Keratinocyte (primary cell): Measurements from ENCODE around the gene SNTG2. TPM values are rescaled to one million over a fixed set of nuclear protein-coding genes. Genes with fewer than 3 reads are reported as not detected.
"Not testable (repeated sequence)": the region's sequence is repeated elsewhere in the genome, so short reads cannot be mapped to it uniquely, and the experiment has no call there.

ENCODE experiments used
- DNase-seq: peaks from one replicate; pipeline ENCODE4 v3.0.0-alpha.2; 2011; ENCODE audit warnings: low read depth, missing footprints, low spot score
- FAIRE-seq: peaks from 2 replicates; lab custom pipeline; 2011; peaks lifted over from hg19 to GRCh38; lab: Jason Lieb, UNC
- H2AFZ ChIP-seq: 2 replicates; pipeline ENCODE4 v1.6.0; 2012; ENCODE audit warnings: low read length, control low read depth, inconsistent platforms; ENCODE audit not compliant: control insufficient read depth
- H3K27ac ChIP-seq: 2 replicates; pipeline ENCODE4 v1.5.1; 2011; ENCODE audit warnings: low read length; ENCODE audit not compliant: control insufficient read depth, insufficient read depth
- H3K27me3 ChIP-seq: 3 replicates; pipeline ENCODE4 v1.6.0; 2011; ENCODE audit warnings: low read length; ENCODE audit not compliant: control insufficient read depth, insufficient read depth; ENCODE audit errors: extremely low read depth
- H3K36me3 ChIP-seq, 2 experiments: 2 replicates in 1 of 2; 3 replicates in 1 of 2; pipeline ENCODE4 v1.5.1; 2011; ENCODE audit warnings: low read length in 2 of 2, mild to moderate bottlenecking in 1 of 2; ENCODE audit not compliant: control insufficient read depth in 2 of 2, insufficient read depth in 2 of 2; ENCODE audit errors: extremely low read depth in 1 of 2
- H3K4me1 ChIP-seq: 3 replicates; pipeline ENCODE4 v1.5.1; 2011; ENCODE audit warnings: low read length; ENCODE audit not compliant: control insufficient read depth, insufficient read depth; ENCODE audit errors: extremely low read depth
- H3K4me2 ChIP-seq: 3 replicates; pipeline ENCODE4 v1.6.0; 2011; ENCODE audit warnings: low read depth, low read length; ENCODE audit not compliant: control insufficient read depth, insufficient read depth; ENCODE audit errors: extremely low read depth
- H3K4me3 ChIP-seq, 3 experiments: fragments of 200-600 bp in 1 of 3; sonication (generic) in 1 of 3; 2 replicates in 2 of 3; 3 replicates in 1 of 3; pipeline ENCODE4 v1.5.1; 2011 to 2016; ENCODE audit warnings: low read length in 3 of 3, mild to moderate bottlenecking in 3 of 3, control low read depth in 2 of 3, inconsistent platforms in 1 of 3, low read depth in 1 of 3, mixed read lengths in 1 of 3, mixed run types in 1 of 3, moderate library complexity in 1 of 3; ENCODE audit not compliant: control insufficient read depth in 2 of 3, insufficient read depth in 2 of 3; ENCODE audit errors: extremely low read depth in 1 of 3
- H3K79me2 ChIP-seq: 2 replicates; pipeline ENCODE4 v1.6.0; 2012; ENCODE audit warnings: low read length; ENCODE audit not compliant: control insufficient read depth, insufficient read depth
- H3K9ac ChIP-seq: 3 replicates; pipeline ENCODE4 v1.6.0; 2011; ENCODE audit warnings: low read length; ENCODE audit not compliant: control insufficient read depth, insufficient read depth; ENCODE audit errors: extremely low read depth
- H3K9me1 ChIP-seq: 3 replicates; pipeline ENCODE4 v1.6.0; 2011; ENCODE audit warnings: low read length; ENCODE audit not compliant: control insufficient read depth, insufficient read depth; ENCODE audit errors: extremely low read depth
- H3K9me3 ChIP-seq: 2 replicates; pipeline ENCODE4 v1.5.1; 2012; ENCODE audit warnings: low read depth, low read length; ENCODE audit not compliant: control insufficient read depth
- H4K20me1 ChIP-seq: 3 replicates; pipeline ENCODE4 v1.6.0; 2011; ENCODE audit warnings: low read length; ENCODE audit not compliant: control insufficient read depth, insufficient read depth; ENCODE audit errors: extremely low read depth
- EZH2 ChIP-seq: IDR thresholded peaks from one replicate; pipeline ENCODE4 v1.6.1; 2012; ENCODE audit warnings: inconsistent platforms, mild to moderate bottlenecking, low read length, moderate library complexity
- dilution Hi-C: fragments of 300-500 bp; cut with MboI; formaldehyde crosslinking; loops from one replicate; pipeline ENCODE4 v1.7.0; 2020; ENCODE audit warnings: low sequenced_read_pairs; ENCODE audit not compliant: extremely low pct_ligation_motif_present
- polyA plus RNA-seq, 5 experiments: library from polyadenylated mRNA; depleted of rRNA in 3 of 5; stranded (reverse) in 3 of 5; stranded (forward) in 1 of 5; unstranded in 1 of 5; fragments of >200 nt; gene quantifications; 1 replicate in 1 of 5; 2 replicates in 3 of 5; 3 replicates in 1 of 5; pipeline versions ENCODE4 v1.2.1 to v1.2.3, GENCODE V29; 2011 to 2012; ENCODE audit warnings: missing spikeins in 2 of 5, low read depth in 1 of 5, low replicate concordance in 1 of 5
- TF ChIP-seq, protein P1 (sequence below), 3 experiments: IDR thresholded peaks in 1 of 3; conservative IDR thresholded peaks in 1 of 3; optimal IDR thresholded peaks in 1 of 3; 2 replicates in 2 of 3; 3 replicates in 1 of 3; pipeline versions ENCODE3 to v1.5.1; 2011; ENCODE audit warnings: low read length in 3 of 3, mild to moderate bottlenecking in 3 of 3, moderate library complexity in 2 of 3, control low read depth in 1 of 3, inconsistent platforms in 1 of 3; ENCODE audit not compliant: insufficient read depth in 2 of 3; ENCODE audit errors: extremely low read depth in 1 of 3

Gene SNTG2
- polyA plus RNA-seq, 1 donor (not counting 4 experiments of a cell fraction or from before 2014, with no cell fraction given), result not detected

DNA sequence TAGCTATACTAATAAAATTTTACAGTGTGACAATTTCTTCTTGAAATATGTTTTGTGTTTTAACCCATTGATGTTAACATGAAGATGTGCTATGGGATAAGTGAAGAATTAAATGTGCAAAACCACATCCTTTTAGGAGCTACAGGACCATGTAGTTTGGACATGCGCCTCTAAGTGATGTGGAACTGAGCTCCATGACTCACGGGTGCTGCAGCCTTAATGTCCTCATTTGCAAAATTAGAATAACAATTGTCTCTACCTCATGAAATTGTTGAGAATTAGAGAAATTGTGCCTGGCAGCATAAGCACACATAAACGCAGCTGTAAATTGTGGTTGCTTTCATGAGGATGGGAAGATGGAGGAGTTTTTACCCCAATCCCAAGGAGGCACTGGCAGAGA is 431.0 kb downstream of the SNTG2 start:
- no peak overlapping the region for H3K27ac ChIP-seq
- no peak for FAIRE-seq
- no peaks in the 10 kb centered on the region for H4K20me1 ChIP-seq
- no peak overlapping the region for H3K4me3 ChIP-seq
- H2AFZ ChIP-seq, result no peak overlapping the region
- H3K9me1 ChIP-seq, result no peaks in the 10 kb centered on the region
- TF ChIP-seq, protein P1, sequence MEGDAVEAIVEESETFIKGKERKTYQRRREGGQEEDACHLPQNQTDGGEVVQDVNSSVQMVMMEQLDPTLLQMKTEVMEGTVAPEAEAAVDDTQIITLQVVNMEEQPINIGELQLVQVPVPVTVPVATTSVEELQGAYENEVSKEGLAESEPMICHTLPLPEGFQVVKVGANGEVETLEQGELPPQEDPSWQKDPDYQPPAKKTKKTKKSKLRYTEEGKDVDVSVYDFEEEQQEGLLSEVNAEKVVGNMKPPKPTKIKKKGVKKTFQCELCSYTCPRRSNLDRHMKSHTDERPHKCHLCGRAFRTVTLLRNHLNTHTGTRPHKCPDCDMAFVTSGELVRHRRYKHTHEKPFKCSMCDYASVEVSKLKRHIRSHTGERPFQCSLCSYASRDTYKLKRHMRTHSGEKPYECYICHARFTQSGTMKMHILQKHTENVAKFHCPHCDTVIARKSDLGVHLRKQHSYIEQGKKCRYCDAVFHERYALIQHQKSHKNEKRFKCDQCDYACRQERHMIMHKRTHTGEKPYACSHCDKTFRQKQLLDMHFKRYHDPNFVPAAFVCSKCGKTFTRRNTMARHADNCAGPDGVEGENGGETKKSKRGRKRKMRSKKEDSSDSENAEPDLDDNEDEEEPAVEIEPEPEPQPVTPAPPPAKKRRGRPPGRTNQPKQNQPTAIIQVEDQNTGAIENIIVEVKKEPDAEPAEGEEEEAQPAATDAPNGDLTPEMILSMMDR (optimal IDR thresholded peaks at IDR 0.05 in 1 of 3, IDR thresholded peaks at IDR 0.05 in 1 of 3, conservative IDR thresholded peaks at IDR 0.05 in 1 of 3; ENCODE audit: extremely low read depth in 1 of 3, insufficient read depth in 2 of 3, low read length in 3 of 3), result no peak
- no peak for TF ChIP-seq EZH2
- no peak for DNase-seq
- dilution Hi-C loops, result no loop called here
- no peak overlapping the region for H3K9ac ChIP-seq
- no peaks in the 10 kb centered on the region for H3K9me3 ChIP-seq
- no peaks in the 10 kb centered on the region for H3K79me2 ChIP-seq
- no peaks in the 10 kb centered on the region for H3K4me1 ChIP-seq
- H3K27me3 ChIP-seq, result no peaks in the 10 kb centered on the region
- H3K36me3 ChIP-seq, result no peaks in the 10 kb centered on the region
- no peak overlapping the region for H3K4me2 ChIP-seq

DNA sequence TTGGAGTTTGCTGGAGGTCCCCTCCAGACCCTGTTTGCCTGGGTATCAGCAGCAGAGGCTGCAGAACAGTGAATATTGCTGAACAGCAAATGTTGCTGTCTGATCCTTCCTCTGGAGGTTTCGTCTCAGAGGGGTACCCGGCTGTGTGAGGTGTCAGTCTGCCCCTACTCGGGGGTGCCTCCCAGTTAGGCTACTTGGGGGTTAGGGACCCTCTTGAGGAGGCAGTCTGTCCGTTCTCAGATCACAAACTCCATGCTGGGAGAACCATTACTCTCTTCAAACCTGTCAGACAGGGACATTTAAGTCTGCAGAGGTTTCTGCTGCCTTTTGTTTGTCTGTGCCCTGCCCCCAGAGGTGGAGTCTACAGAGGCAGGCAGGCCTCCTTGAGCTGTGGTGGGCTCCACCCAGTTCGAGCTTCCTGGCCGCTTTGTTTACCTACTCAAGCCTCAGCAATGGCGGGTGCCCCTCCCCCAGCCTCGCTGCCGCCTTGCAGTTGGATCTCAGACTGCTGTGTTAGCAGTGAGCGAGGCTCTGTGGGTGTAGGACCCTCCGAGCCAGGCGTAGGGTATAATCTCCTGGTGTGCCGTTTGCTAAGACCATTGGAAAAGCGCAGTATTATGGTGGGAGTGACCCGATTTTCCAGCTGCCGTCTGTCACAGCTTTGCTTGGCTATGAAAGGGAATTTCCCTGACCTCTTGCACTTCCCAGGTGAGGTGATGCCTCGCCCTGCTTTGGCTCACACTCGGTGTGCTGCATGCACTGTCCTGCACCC is 437.5 kb downstream of the SNTG2 start:
- DNase-seq, H3K4me1 ChIP-seq, FAIRE-seq, dilution Hi-C loops, H3K9ac ChIP-seq, H3K9me1 ChIP-seq, H3K36me3 ChIP-seq, H3K27ac ChIP-seq, H3K27me3 ChIP-seq, H3K79me2 ChIP-seq, H3K9me3 ChIP-seq, H3K4me2 ChIP-seq, H4K20me1 ChIP-seq: not testable (repeated sequence)
- peak overlapping the region; percentile 73 for H2AFZ ChIP-seq
- peak overlapping the region in 1 of 3 experiments; percentile 5 for H3K4me3 ChIP-seq

DNA sequence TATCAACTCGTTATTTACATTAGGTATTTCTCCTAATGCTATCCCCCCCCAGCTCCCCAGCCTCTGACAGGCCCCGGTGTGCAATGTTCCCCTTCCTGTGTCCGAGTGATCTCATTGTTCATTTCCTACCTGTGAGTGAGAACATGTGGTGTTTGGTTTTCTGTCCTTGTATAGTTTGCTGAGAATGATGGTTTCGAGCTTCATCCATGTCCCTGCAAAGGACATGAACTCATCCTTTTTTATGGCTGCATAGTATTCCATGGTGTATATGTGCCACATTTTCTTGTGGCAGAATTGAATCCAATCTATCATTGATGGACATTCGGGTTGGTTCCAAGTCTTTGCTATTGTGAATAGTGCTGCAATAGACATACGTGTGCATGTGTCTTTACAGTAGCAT is 439.5 kb downstream of the SNTG2 start:
- H3K4me1 ChIP-seq, H3K9me1 ChIP-seq, H3K36me3 ChIP-seq, FAIRE-seq, dilution Hi-C loops, H4K20me1 ChIP-seq, H3K4me2 ChIP-seq, H3K9me3 ChIP-seq, DNase-seq, H2AFZ ChIP-seq, H3K79me2 ChIP-seq, H3K4me3 ChIP-seq, H3K9ac ChIP-seq, H3K27ac ChIP-seq, H3K27me3 ChIP-seq: not testable (repeated sequence)
